Tibial artery (tissue), 4 donors: ENCODE measurements around the gene PLK5.
"Not testable (repeated sequence)": the region's sequence is repeated elsewhere in the genome, so short reads cannot be mapped to it uniquely, and the experiment has no call there.

ENCODE experiments used
- DNase-seq, 2 donors: peaks; one replicate each; pipeline ENCODE4 v3.0.0-alpha.2; 2019
- H3K27ac ChIP-seq, 2 donors: fragments of 200-600 bp; sonication (generic) in 1 of 2; 1 replicate in 1 of 2; 2 replicates in 1 of 2; pipeline ENCODE4 v1.5.1; 2018 to 2019; ENCODE audit warnings: mild to moderate bottlenecking in 1 of 2
- H3K27me3 ChIP-seq, 2 donors: fragments of 200-600 bp; sonication (generic) in 1 of 2; one replicate each; pipeline versions ENCODE4 v1.5.1 to v1.6.0; 2016 to 2019
- H3K36me3 ChIP-seq, 3 donors: fragments of 200-600 bp; sonication (generic) in 2 of 3; one replicate each; pipeline ENCODE4 v1.5.1; 2016 to 2019; ENCODE audit warnings: mild to moderate bottlenecking in 2 of 3
- H3K4me1 ChIP-seq, 4 donors: fragments of 200-600 bp; sonication (generic) in 2 of 4; 1 replicate in 3 of 4; 2 replicates in 1 of 4; pipeline ENCODE4 v1.5.1; 2016 to 2019
- H3K4me3 ChIP-seq, 2 donors: fragments of 200-600 bp; sonication (generic) in 1 of 2; 1 replicate in 1 of 2; 2 replicates in 1 of 2; pipeline ENCODE4 v1.5.1; 2018 to 2019; ENCODE audit warnings: mild to moderate bottlenecking in 2 of 2
- H3K9me3 ChIP-seq, 3 donors: fragments of 200-600 bp; sonication (generic) in 1 of 3; one replicate each; pipeline ENCODE4 v1.5.1; 2016 to 2019
- CTCF ChIP-seq, 2 experiments: fragments of 200-600 bp in 1 of 2; fragments of 450-650 bp in 1 of 2; IDR thresholded peaks; one replicate each; pipeline ENCODE4 v1.5.1; 2017 to 2019; ENCODE audit warnings: antibody characterized with exemption in 2 of 2, mild to moderate bottlenecking in 1 of 2, moderate library complexity in 1 of 2
- intact Hi-C: fragments of 100-400 bp; cut with DNase I; formaldehyde crosslinking; loops from one replicate; pipeline ENCODE4 v1.15.0; 2023; ENCODE audit warnings: low total_unique reads

The PLK5 gene

GRCh38 chr19:1523412-1524286, at the start of gene PLK5:
Gene PLK5 (plus strand): TSS chr19:1524077. CDS start chr19:1526997, 2,920 bp downstream.
- Histone ChIP-seq H3K4me1 (peaks cover 0 to 9% (median 7%) of the 10 kb centered on the region in 4 donors), H3K4me3 (no peak within 1 kb of the TSS), H3K27ac (no peak within 1 kb of the TSS), H3K36me3 (no peaks in the 10 kb centered on the region), H3K9me3 (no peaks in the 10 kb centered on the region), H3K27me3 (peaks cover 0 to 78% of the 10 kb centered on the region in 2 donors)
- intact Hi-C loops: no loop called here
- DNase-seq: no peak
- no peak for TF ChIP-seq CTCF (IDR thresholded peaks at IDR 0.05)

GRCh38 chr19:1474765-1475351, 49.0 kb upstream of the PLK5 start:
- Histone ChIP-seq H3K36me3 (peaks cover 0 to 30% (median 30%) of the 10 kb centered on the region in 3 donors), H3K27ac (no peak overlapping the region), H3K4me3 (no peak overlapping the region), H3K4me1 (peaks cover 10 to 57% (median 49%) of the 10 kb centered on the region in 4 donors), H3K27me3 (peaks cover 24 to 74% of the 10 kb centered on the region in 2 donors), H3K9me3 (no peaks in the 10 kb centered on the region)
- intact Hi-C loops: no loop called here
- TF ChIP-seq CTCF (IDR thresholded peaks at IDR 0.05): no peak
- no peak for DNase-seq

- intact Hi-C loops: no loop called here
- Histone ChIP-seq H3K4me3 (no peak overlapping the region), H3K4me1 (peaks cover 3 to 46% (median 39%) of the 10 kb centered on the region in 4 donors), H3K27me3 (peaks cover 14 to 63% of the 10 kb centered on the region in 2 donors), H3K36me3 (peaks cover 0 to 30% (median 30%) of the 10 kb centered on the region in 3 donors), H3K9me3 (no peaks in the 10 kb centered on the region), H3K27ac (no peak overlapping the region)
- no peak for DNase-seq
- no peak for TF ChIP-seq CTCF (IDR thresholded peaks at IDR 0.05)
These were observed 48.0 kb upstream of the PLK5 start for GRCh38 chr19:1475751-1476437.

GRCh38 chr19:1477056-1477455, 46.8 kb upstream of the PLK5 start:
- Histone ChIP-seq H3K4me1 (peaks cover 0 to 35% (median 27%) of the 10 kb centered on the region in 4 donors), H3K36me3 (peaks cover 0 to 30% (median 30%) of the 10 kb centered on the region in 3 donors), H3K27me3 (peaks cover 3 to 52% of the 10 kb centered on the region in 2 donors)
- intact Hi-C loops, H3K27ac ChIP-seq, DNase-seq, H3K9me3 ChIP-seq, H3K4me3 ChIP-seq: not testable (repeated sequence)

- Histone ChIP-seq H3K27ac (peak within 1 kb of the TSS; percentile 72), H3K4me1 (peaks cover 0 to 28% (median 18%) of the 10 kb centered on the region in 4 donors), H3K9me3 (no peaks in the 10 kb centered on the region), H3K27me3 (peaks cover 0 to 40% of the 10 kb centered on the region in 2 donors), H3K4me3 (peak within 1 kb of the TSS; percentile 74 to 99), H3K36me3 (peaks cover 0 to 29% (median 24%) of the 10 kb centered on the region in 3 donors)
- intact Hi-C loops: no loop called here
- DNase-seq: peak; percentile 94 to 96
- TF ChIP-seq CTCF (IDR thresholded peaks at IDR 0.05): no peak
These were observed 44.8 kb upstream of the PLK5 start, which contains the start of gene C19orf25 for GRCh38 chr19:1478934-1479707. Gene C19orf25 (minus strand): TSS chr19:1479215. CDS start chr19:1478903, 312 bp downstream.
